H1 (cell line): ENCODE measurements around the gene PRSS53. TPM values are rescaled to one million over a fixed set of nuclear protein-coding genes. Genes with fewer than 3 reads are reported as not detected.

Source experiments
- CTCF ChIA-PET: fragments of 300-600 bp; sonication (Branson Sonifier 250); formaldehyde crosslinking; loops from one replicate; lab custom pipeline; 2021; ENCODE audit not compliant: partially characterized antibody; lab: Charles Lee
- POLR2A ChIA-PET: fragments of 300-600 bp; sonication (Branson Sonifier 250); formaldehyde crosslinking; loops from one replicate; lab custom pipeline; 2021; ENCODE audit warnings: inconsistent platforms; ENCODE audit not compliant: partially characterized antibody; lab: Charles Lee
- DNase-seq, 2 experiments: peaks; one replicate each; pipeline versions ENCODE4 v3.0.0 to v3.0.0-alpha.2; 2010 to 2022; ENCODE audit warnings: low spot score in 2 of 2, low read depth in 1 of 2, mixed read lengths in 1 of 2
- FAIRE-seq: peaks from 2 replicates; lab custom pipeline; 2011; peaks lifted over from hg19 to GRCh38; lab: Jason Lieb, UNC
- H2AFZ ChIP-seq: 2 replicates; pipeline ENCODE4 v1.8.1; 2012; ENCODE audit warnings: low read length, inconsistent platforms
- H2AK5ac ChIP-seq: 2 replicates; pipeline ENCODE4 v1.6.1; 2013; ENCODE audit warnings: low read depth, low read length
- H2BK120ac ChIP-seq: replicated peaks from 2 replicates; pipeline ENCODE3; 2013; ENCODE audit warnings: low read depth, low read length, inconsistent platforms
- H2BK12ac ChIP-seq: 2 replicates; pipeline ENCODE4 v1.6.1; 2013; ENCODE audit warnings: low read depth, low read length
- H2BK15ac ChIP-seq: 2 replicates; pipeline ENCODE4 v1.6.1; 2013; ENCODE audit warnings: low read length
- H2BK20ac ChIP-seq: 2 replicates; pipeline ENCODE4 v1.6.1; 2013; ENCODE audit warnings: low read length
- H2BK5ac ChIP-seq: 2 replicates; pipeline ENCODE4 v1.6.1; 2013; ENCODE audit warnings: low read depth, low read length
- H3K14ac ChIP-seq: 2 replicates; pipeline ENCODE4 v1.6.1; 2013; ENCODE audit warnings: inconsistent platforms; ENCODE audit not compliant: insufficient read length
- H3K18ac ChIP-seq: 2 replicates; pipeline ENCODE4 v1.6.1; 2013; ENCODE audit warnings: low read length; ENCODE audit errors: extremely low read depth
- H3K23ac ChIP-seq: 2 replicates; pipeline ENCODE4 v1.6.1; 2013; ENCODE audit warnings: inconsistent platforms; ENCODE audit not compliant: insufficient read length
- H3K23me2 ChIP-seq: 2 replicates; pipeline ENCODE4 v1.6.1; 2013; ENCODE audit warnings: low read depth, low read length
- H3K27ac ChIP-seq: 2 replicates; pipeline ENCODE4 v1.6.1; 2011; ENCODE audit warnings: low read depth, low read length, inconsistent platforms
- H3K27me3 ChIP-seq, 4 experiments: replicated peaks in 1 of 4; 1 replicate in 1 of 4; 2 replicates in 3 of 4; pipeline versions ENCODE4 v1.6.1 to v1.8.1; 2011 to 2013; ENCODE audit warnings: low read length in 3 of 4, mild to moderate bottlenecking in 3 of 4, inconsistent platforms in 2 of 4, mixed read lengths in 2 of 4, moderate library complexity in 1 of 4; ENCODE audit not compliant: control insufficient read depth in 3 of 4, insufficient read depth in 3 of 4; ENCODE audit errors: extremely low read depth in 1 of 4
- H3K36me3 ChIP-seq, 4 experiments: 2 replicates each; pipeline versions ENCODE4 v1.6.1 to v1.8.1; 2011 to 2013; ENCODE audit warnings: mild to moderate bottlenecking in 4 of 4, low read length in 3 of 4, moderate library complexity in 2 of 4, control low read depth in 1 of 4, inconsistent platforms in 1 of 4; ENCODE audit not compliant: insufficient read depth in 4 of 4, control insufficient read depth in 2 of 4
- H3K4ac ChIP-seq: replicated peaks from 2 replicates; pipeline ENCODE3; 2013; ENCODE audit warnings: low read length, low read depth, mixed read lengths, inconsistent platforms; ENCODE audit not compliant: insufficient read length
- H3K4me1 ChIP-seq, 4 experiments: replicated peaks in 1 of 4; 1 replicate in 1 of 4; 2 replicates in 3 of 4; pipeline versions ENCODE4 v1.6.1 to v1.8.1; 2011 to 2013; ENCODE audit warnings: low read length in 3 of 4, inconsistent platforms in 2 of 4, mixed read lengths in 1 of 4; ENCODE audit not compliant: insufficient read depth in 4 of 4, control insufficient read depth in 3 of 4
- H3K4me2 ChIP-seq, 2 experiments: 2 replicates each; pipeline versions ENCODE4 v1.6.1 to v1.8.1; 2011 to 2013; ENCODE audit warnings: low read depth in 2 of 2, low read length in 2 of 2, control low read depth in 1 of 2, inconsistent platforms in 1 of 2, mild to moderate bottlenecking in 1 of 2; ENCODE audit not compliant: insufficient read depth in 1 of 2
- H3K4me3 ChIP-seq, 4 experiments: fragments of 200-600, 300-600 bp in 1 of 4; sonication (generic), shearing (Covaris generic), sonication (Bioruptor Twin) in 1 of 4; 2 replicates each; pipeline versions ENCODE4 v1.5.1 to v1.8.1; 2011 to 2016; ENCODE audit warnings: low read length in 4 of 4, low read depth in 3 of 4, control low read depth in 2 of 4, inconsistent platforms in 2 of 4, mild to moderate bottlenecking in 2 of 4, mixed read lengths in 1 of 4, moderate library complexity in 1 of 4; ENCODE audit not compliant: insufficient read depth in 2 of 4; ENCODE audit errors: extremely low read depth in 1 of 4
- H3K56ac ChIP-seq: replicated peaks from 2 replicates; pipeline ENCODE3; 2013; ENCODE audit warnings: low read depth, mild to moderate bottlenecking, mixed read lengths, low read length, inconsistent platforms; ENCODE audit not compliant: insufficient read length
- H3K79me1 ChIP-seq: 2 replicates; pipeline ENCODE4 v1.6.1; 2013; ENCODE audit warnings: low read depth, low read length, control low read depth
- H3K79me2 ChIP-seq, 2 experiments: 2 replicates each; pipeline versions ENCODE4 v1.6.1 to v1.8.1; 2012 to 2013; ENCODE audit warnings: low read length in 2 of 2, mild to moderate bottlenecking in 2 of 2, inconsistent platforms in 1 of 2; ENCODE audit not compliant: insufficient read depth in 2 of 2, control insufficient read depth in 1 of 2
- H3K9ac ChIP-seq, 4 experiments: replicated peaks in 1 of 4; 1 replicate in 1 of 4; 2 replicates in 3 of 4; pipeline versions ENCODE4 v1.6.1 to v1.8.1; 2011 to 2013; ENCODE audit warnings: low read depth in 3 of 4, low read length in 3 of 4, control low read depth in 2 of 4, mild to moderate bottlenecking in 2 of 4, moderate library complexity in 2 of 4, inconsistent platforms in 1 of 4; ENCODE audit errors: extremely low read depth in 1 of 4
- H3K9me3 ChIP-seq, 2 experiments: 2 replicates each; pipeline versions ENCODE4 v1.6.1 to v1.8.1; 2012 to 2013; ENCODE audit warnings: mild to moderate bottlenecking in 2 of 2, moderate library complexity in 2 of 2, control low read depth in 1 of 2, inconsistent platforms in 1 of 2, low read depth in 1 of 2, low read length in 1 of 2, mixed read lengths in 1 of 2; ENCODE audit not compliant: insufficient read depth in 2 of 2
- H4K20me1 ChIP-seq, 2 experiments: replicated peaks in 1 of 2; 2 replicates each; pipeline versions ENCODE3 to v1.8.1; 2011 to 2013; ENCODE audit warnings: inconsistent platforms in 2 of 2, low read length in 2 of 2, mild to moderate bottlenecking in 1 of 2; ENCODE audit not compliant: insufficient read depth in 2 of 2, control insufficient read depth in 1 of 2
- H4K5ac ChIP-seq: 2 replicates; pipeline ENCODE4 v1.6.1; 2013; ENCODE audit warnings: low read length, low read depth, mixed read lengths, inconsistent platforms; ENCODE audit not compliant: insufficient read length
- H4K8ac ChIP-seq: 2 replicates; pipeline ENCODE4 v1.8.0; 2013; ENCODE audit warnings: mild to moderate bottlenecking, moderate library complexity, low read length, inconsistent platforms; ENCODE audit not compliant: insufficient read depth; ENCODE audit errors: extremely low read depth
- H4K91ac ChIP-seq: replicated peaks from 2 replicates; pipeline ENCODE3; 2013; ENCODE audit warnings: low read length, mixed read lengths, inconsistent platforms; ENCODE audit not compliant: insufficient read length
- PHF8 ChIP-seq: fragments of 200-600 bp; sonication (generic); conservative IDR thresholded peaks from 2 replicates; pipeline ENCODE4 v1.7.1; 2012; ENCODE audit warnings: low read depth, mild to moderate bottlenecking, inconsistent platforms, low read length, moderate library complexity
- WGBS, 2 experiments: shearing (Covaris generic) in 1 of 2; methylation state at CpG; one replicate each; pipeline versions ENCODE4 v1.1.6 to v1.1.7; 2013 to 2015; ENCODE audit warnings: low lambda C conversion rate in 2 of 2, mixed read lengths in 2 of 2, inconsistent platforms in 1 of 2, low coverage in 1 of 2, missing lambda C conversion rate in 1 of 2; ENCODE audit not compliant: insufficient replicate concordance in 2 of 2, insufficient coverage in 1 of 2, insufficient read length in 1 of 2; ENCODE audit errors: extremely low coverage in 1 of 2, missing lambda C conversion rate in 1 of 2; 5-methylcytosine and 5-hydroxymethylcytosine counted together
- polyA plus RNA-seq, 7 experiments: library from polyadenylated mRNA; depleted of rRNA in 3 of 7; stranded (reverse) in 5 of 7; unstranded in 2 of 7; fragments of >200 nt in 5 of 7; fragments of 200-250 nt in 2 of 7; gene quantifications; 1 replicate in 5 of 7; 2 replicates in 1 of 7; 4 replicates in 1 of 7; pipeline versions ENCODE4 v1.2.1 to v1.2.3, GENCODE V29; 2011 to 2013; ENCODE audit warnings: missing spikeins in 2 of 7, mixed read lengths in 2 of 7
- total RNA-seq: library from RNA; stranded (reverse); fragmentation: NEBNext Ultra II Directional; extraction: Animal tissue kit (Norgen Biotek cat#: 25700); gene quantifications from 2 replicates; pipeline ENCODE4 v1.2.1, GENCODE V29; 2021

Gene PRSS53
- total and polyA plus RNA-seq, 2 of the 8 experiments (the other 6 are each of a cell fraction or from before 2014, with no cell fraction given), result 1.7 to 2.6 TPM

DNA sequence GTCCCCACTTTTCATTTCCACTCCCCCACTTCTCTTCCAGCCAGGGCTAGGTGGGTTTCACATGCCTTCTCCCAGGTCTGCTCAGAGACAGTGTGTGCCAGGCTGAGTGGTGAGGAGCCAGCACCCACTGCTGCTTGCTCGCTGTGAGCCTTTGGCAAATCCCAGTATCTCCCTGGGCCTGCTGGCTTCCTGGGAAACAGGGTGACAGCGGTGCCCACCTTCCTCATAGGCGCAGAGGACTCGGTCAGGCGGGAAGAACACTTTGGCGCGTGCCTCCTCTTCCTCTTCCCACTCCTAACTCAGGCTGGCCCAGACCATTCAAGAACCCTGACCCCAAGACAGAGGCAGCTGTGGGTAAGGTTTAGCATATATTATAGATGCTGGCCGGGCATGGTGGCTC is 456 bp upstream of the PRSS53 start:
- no peak overlapping the region for H3K56ac ChIP-seq
- H3K23me2 ChIP-seq, result peaks cover 7% of the 10 kb centered on the region
- no peak for DNase-seq
- H3K27me3 ChIP-seq, result no peaks in the 10 kb centered on the region
- ChIA-PET POLR2A (interaction anchor here (0.8 to 1.5 kb wide), 3 partner anchors 19 to 625 kb away, joined by 3 to 4 read pairs (median 3); partner anchors contain the start of gene PRSS8), CTCF (interaction anchor here (1.1 to 3.0 kb wide), 3 partner anchors 10 to 55 kb away, joined by 4 to 14 read pairs (median 6); no protein-coding TSS in a partner anchor)
- no peak overlapping the region for H2BK12ac ChIP-seq
- H4K8ac ChIP-seq, result no peak overlapping the region
- peaks cover 0 to 15% (median 4%) of the 10 kb centered on the region in 4 experiments; a peak in 5 of 8 replicates for H3K36me3 ChIP-seq
- H3K79me1 ChIP-seq, result peaks cover 12% of the 10 kb centered on the region
- H2BK20ac ChIP-seq, result no peak overlapping the region
- H2AFZ ChIP-seq, result no peak overlapping the region
- no peak overlapping the region for H2BK15ac ChIP-seq
- H3K9me3 ChIP-seq, result no peaks in the 10 kb centered on the region
- H2BK120ac ChIP-seq, result no peak overlapping the region
- H3K27ac ChIP-seq, result no peak overlapping the region
- H3K4me3 ChIP-seq, result no peak overlapping the region
- peaks cover 0 to 7% of the 10 kb centered on the region in 2 experiments; a peak in 1 of 4 replicates for H3K79me2 ChIP-seq
- H3K4ac ChIP-seq, result no peak overlapping the region
- H3K4me2 ChIP-seq, result no peak overlapping the region
- H3K4me1 ChIP-seq, result peaks cover 0 to 9% (median 3%) of the 10 kb centered on the region in 4 experiments; a peak in 4 of 7 replicates
- H4K20me1 ChIP-seq, result peaks cover 8 to 28% of the 10 kb centered on the region in 2 experiments
- H3K9ac ChIP-seq, result no peak overlapping the region
- no peak overlapping the region for H4K5ac ChIP-seq
- FAIRE-seq, result no peak
- H3K18ac ChIP-seq, result no peak overlapping the region
- no peak overlapping the region for H2AK5ac ChIP-seq
- no peak overlapping the region for H3K23ac ChIP-seq
- H3K14ac ChIP-seq, result no peak overlapping the region
- 88% methylated on average over 8 of the region's 8 CpGs; no CpG with 5 or more reads in 1 of the 2 experiments for WGBS, 2 experiments
- H4K91ac ChIP-seq, result no peak overlapping the region
- H2BK5ac ChIP-seq, result no peak overlapping the region
- no peak for TF ChIP-seq PHF8
